Daoy (cell line): ENCODE data around the gene ZBTB7C. TPM values are rescaled to one million over a fixed set of nuclear protein-coding genes. Genes with fewer than 3 reads are reported as not detected.

Experiments used
- DNase-seq: peaks from one replicate; pipeline ENCODE4 v3.0.0-alpha.2; 2015; ENCODE audit warnings: low read depth
- total RNA-seq: library from RNA; depleted of rRNA; stranded (reverse); fragments of >200 nt; shearing (Covaris generic); gene quantifications from 2 replicates; pipeline ENCODE4 v1.2.3, GENCODE V29; 2014

Gene ZBTB7C
- total RNA-seq, 1 experiment from 2014 or later: 0.29 TPM

DNA sequence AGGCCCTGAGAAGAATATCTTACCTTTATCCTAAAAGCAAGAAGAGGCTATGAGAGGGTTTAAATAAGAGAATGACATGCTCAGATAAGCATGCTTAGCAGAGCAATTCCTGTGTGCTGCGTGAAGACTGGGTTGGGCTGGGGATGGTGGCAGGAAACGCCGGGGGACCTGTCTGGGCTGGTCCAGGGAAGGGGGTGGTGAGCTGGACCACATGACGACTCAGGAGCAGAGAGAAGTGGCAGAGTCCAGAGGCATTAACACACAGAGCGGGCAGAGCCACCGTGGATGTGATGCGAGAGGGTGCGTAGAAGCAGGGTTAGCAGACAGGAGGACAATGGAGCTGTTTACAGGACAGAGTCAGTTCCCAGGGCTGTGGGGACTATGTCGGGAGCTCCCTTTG lies 84.5 kb downstream of the ZBTB7C start:
- DNase-seq: no peak

DNA sequence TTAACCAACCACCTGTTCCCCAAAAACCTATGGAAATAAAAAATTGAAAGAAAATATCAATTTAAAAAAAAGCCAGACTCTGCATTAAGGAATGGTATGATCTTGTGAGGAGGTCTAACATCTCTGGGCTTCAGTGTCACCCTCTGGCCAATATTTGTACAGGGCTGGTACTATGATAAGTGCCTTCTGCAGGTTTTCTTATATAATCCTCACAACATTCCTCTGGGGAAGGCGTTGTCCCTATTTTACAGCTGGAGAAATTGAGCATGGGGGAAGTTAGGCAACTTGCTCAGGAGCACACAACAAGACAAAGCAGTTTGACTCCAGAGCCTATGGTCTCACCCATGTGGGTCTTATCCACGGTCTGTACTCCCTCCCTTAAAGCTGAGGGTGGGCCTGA lies 86.0 kb downstream of the ZBTB7C start:
- DNase-seq: no peak

DNA sequence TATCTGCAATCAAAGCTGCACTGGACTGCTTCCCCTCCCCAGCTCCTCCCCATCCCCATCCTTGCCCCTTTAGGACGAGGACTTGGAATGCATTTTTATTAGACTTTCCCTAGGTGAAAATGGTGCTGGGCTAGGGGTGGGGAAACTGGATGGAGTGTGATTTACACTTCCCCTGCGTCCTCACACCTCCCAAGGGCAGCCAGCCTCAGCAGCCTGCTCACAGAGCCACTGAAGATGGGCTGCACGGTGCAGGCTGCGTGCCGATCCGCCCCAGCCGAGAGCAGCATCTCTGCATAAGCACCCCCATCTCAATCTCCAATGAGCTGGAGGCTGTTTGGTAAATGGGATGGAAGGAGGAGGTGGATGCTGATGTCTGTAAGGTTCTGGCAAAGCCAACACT lies 87.6 kb downstream of the ZBTB7C start:
- no peak for DNase-seq

DNA sequence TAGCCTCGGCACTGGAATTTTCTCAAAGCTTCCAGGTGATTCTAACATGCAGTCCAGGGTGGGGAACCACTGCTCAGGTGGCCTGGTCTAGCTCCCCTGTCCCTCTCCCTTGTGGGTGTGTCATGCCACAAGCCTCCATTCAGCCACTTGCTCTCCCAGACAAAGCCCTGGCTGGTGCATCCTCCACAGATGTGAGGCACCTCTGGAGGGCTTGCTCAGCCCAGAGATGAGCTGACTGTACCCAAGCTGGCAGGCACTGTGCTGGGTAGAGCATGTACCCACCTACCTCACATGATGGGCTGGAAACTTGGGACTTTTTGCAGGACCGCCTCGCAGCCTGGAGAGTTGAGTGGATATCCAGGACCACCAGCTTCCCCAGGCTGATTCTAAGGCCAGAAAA lies 88.1 kb downstream of the ZBTB7C start:
- no peak for DNase-seq

DNA sequence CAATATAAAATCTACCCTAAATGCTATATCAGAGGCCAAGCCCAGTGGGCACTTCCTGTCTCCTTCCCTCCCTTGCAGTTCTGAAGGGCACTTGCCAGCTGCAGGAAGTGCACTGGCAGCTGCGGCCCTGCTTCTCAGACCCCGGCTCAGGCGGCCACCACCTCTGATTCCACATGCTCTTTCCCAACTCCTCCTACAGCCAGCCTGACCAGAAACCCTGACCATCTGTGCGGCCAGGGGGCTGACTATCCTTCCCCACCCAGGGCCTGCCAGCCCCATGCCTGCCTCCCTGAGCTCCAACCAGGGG lies 88.6 kb downstream of the ZBTB7C start:
- peak; percentile 37 for DNase-seq

DNA sequence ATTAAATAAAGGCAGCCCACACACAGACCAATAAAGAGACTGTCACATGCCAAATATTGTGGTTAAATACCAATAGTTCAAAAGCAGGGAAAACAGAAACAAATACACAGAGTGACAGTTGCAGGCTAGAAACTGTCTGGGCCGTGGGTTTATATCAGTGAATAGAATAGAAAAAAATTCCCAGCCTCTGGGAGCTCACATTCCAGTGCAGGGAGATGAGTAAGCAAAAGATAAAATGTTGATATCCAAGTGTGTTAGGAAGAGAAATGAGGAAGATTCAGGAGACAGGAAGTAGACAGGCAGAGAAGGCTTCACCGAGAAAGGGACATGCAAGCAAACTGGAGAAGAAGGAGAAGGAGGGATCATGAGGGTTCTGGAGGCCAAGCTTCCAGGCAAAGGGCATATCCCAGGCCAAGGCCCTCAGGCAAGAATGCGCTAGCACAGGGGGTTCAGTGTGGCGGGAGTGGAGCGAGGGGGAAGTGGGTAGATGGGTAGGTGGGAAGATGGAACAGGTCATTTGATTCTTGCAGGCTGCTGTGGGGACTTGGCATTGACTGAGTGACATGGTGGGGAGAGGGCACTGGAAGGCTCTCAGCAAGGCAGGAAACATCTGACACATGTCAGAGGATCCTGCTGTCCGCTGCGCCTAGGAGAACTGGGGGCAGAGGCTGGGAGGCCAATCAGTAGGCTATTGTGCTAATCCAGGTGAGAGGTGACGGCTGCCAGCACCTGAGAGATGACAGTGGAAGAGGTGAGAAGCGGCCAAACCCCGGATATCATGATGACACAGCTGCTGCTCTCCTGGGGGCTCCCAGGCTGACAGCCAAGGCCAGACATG lies 89.2 kb downstream of the ZBTB7C start:
- DNase-seq: peak; percentile 19

DNA sequence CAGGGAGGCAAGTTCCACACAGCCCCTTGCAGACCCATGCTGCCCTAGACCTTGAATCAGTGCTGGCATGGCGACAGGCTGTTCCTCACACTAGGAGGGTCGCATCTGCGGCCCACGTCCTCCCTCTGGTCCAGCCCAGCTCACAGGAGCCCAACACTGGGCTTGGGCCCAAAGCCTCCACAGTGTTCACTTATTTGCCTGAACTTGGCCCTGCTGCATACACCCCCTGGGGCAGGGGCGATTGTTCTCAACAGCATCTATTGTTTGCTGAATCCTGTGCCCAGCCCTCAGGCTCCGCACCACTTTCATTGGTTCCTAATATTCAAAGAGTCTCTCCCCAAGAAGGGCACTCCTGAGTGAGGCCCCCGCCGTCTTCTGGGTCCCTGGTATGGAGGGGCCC lies 90.7 kb downstream of the ZBTB7C start:
- no peak for DNase-seq

DNA sequence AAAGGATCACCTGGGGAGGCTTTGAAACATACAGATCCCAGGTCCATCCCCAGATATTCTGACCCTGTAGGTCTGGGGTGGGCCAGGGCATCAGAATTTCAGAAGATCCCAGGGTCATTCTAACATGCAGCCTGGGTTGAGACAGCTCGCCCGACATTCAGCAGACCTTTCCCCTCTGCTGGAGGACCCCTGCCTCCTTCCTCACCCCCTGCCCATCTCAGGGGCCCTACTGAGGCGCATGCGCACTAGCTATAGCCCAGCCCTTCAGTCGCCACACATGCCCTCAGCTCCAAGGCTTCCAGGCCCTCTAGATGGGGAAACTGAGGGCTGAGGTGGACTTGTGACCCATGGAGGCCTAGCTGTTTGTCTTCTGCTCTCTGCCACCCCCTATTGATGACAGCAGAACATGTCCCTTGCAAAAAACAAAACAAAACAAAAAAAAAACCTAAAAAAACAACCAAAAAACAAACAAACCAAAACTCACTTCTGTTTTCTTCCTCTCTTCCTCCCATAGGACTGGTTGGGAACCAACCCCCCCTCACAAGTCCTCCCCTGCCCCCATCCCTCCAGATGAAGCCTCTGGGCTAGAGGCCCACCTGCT lies 91.3 kb downstream of the ZBTB7C start:
- no peak for DNase-seq

DNA sequence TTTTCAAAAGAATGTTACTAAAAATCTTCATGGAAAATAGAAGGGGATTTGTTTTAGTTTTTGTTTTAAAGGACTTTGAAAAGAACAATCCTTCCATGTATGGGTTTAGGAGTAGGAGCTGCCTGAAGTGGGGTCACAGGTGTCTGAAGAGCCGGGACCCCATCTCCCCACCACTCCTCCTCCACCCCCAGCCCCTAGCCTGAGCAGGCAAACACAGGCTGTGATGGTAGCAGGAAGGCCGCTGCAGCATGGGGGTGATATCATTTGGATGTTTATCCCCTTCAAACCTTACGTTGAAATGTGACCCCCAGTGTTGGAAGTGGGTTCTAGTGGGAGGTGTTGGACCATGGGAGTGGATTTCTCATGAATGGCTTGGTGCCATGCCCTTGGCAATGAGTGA lies 93.0 kb downstream of the ZBTB7C start:
- DNase-seq: no peak

DNA sequence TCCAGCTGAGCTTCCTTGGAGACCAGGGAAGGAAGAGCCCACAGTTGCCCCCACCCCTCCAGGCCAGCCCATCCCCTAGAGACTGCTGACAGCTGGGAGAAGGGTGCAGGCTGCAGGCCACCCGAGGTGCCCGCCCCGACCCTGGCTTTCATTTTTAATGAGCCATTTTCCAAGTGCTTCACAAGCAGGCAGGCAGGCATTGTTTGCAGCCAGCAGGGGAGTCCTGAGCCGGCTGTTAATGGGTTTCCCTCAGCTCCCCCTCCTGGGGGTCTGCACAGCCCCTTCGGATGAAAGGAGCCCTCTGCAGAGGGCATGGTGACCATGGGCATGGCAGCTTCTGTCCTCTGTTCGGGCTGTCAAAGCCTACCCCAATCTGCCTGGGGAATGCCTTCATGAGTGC lies 94.5 kb downstream of the ZBTB7C start:
- DNase-seq: no peak

DNA sequence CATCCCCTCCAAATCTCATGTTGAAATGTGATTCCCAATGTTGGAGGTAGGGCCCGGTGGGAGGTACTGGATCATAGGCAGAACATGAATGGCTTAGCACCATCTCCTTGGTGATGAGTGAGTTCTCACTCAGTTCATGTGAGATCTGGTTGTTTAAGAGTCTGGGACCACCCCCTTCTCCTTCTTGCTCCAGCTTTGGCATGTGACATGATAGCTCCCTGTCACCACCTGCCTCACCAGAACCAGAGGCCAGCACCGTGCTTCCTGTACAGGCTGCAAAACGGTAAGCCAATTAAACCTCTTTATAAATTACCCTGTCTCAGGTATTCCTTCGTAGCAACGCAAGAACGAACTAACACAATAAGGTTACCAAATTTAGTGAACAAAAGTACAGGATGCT lies 95.4 kb downstream of the ZBTB7C start:
- DNase-seq: no peak

DNA sequence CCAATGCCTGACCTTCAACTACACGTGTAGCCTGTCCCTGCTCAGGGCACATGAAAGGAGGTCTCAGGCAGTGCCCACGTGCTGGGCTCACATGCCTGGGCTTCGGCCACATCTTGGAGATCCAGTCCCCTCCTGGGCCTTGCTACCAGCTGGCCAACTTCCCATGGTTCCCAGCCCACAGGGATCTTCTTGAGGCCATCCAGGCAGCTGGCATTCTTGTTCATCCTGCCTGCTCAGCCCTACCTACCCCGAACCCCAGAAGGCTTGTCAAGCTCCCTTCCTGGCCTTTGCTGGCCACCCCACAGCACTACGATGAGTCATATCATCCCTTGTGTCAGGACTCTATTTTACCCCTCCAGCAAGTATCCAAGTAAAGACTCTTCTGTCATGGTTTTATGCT lies 97.1 kb downstream of the ZBTB7C start:
- DNase-seq: no peak

DNA sequence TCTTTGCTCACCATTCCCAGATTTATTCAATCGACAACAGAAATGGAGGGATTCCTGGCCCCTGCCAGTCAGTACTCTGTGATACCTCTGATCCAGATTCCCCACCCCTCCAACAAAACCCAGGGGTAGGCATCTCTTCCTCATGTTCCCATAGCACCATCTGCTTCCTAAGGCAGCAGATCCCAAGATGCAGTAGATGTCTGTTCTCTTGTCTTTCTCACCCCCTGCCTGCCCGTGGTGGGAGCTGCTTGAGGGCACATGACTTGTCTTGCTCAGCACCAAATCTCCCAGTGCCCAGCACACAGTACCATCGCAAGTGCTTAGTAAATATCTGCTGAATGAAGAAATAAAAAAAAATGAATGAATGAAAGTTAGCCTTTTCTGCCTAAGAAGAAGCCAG lies 98.2 kb downstream of the ZBTB7C start:
- no peak for DNase-seq

DNA sequence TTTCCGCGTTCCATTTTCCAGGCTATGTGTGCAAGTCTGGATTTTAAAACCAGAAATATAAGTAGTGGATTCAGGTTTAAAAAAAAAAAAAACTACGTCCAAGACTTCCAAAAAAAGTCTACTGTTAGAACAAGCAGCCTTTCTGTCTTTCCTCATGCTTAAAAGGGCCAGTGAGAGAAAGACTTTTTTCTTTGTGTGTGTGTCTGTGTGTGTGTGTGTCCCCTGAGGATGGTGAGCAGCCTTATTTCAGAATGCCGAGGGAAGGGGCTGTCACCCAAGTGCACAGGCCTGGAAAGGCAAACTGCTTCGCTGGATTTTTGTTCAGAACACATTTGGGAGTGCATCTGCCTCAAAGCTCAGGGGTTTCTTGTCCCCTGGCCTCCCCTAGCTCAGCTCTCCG lies 98.8 kb downstream of the ZBTB7C start:
- no peak for DNase-seq

DNA sequence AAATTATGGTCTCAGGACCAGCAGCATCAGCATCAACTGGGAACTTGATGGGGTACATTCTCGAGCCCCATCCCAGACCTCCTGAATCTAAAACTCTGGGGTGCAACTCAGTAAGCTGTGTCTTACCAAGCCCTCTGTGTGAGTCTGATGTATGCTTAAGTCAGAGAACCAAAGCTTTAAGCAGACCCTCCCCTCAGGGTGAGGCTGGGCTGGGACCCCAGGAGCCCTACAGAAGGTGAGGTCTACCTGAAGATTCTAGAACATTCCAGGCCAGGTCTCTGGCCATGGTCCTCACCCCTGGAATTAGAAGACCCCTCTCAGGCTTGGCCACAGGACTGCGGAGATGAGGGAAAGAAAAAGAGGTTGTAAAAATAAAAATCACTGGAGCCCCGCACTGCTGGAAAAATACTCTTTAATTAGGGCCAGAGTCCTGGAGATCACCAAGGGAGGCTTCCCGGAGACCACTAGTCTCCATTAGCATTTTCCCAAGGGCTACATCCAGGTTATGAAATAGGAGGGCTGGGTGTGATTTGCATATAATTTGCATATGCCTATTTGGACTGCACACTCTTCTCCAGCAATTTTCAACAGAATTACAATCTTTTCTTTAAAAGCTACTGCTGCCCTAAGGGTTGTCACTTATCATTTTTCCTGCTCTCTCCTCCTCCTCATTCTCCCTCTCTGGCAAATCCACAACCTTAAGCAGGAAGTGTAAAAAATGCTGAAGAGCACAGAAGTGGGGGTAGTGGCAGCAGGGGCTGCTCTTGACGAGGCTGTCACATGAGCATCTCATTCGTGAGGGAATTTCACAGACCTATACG lies 100.2 kb downstream of the ZBTB7C start:
- no peak for DNase-seq

DNA sequence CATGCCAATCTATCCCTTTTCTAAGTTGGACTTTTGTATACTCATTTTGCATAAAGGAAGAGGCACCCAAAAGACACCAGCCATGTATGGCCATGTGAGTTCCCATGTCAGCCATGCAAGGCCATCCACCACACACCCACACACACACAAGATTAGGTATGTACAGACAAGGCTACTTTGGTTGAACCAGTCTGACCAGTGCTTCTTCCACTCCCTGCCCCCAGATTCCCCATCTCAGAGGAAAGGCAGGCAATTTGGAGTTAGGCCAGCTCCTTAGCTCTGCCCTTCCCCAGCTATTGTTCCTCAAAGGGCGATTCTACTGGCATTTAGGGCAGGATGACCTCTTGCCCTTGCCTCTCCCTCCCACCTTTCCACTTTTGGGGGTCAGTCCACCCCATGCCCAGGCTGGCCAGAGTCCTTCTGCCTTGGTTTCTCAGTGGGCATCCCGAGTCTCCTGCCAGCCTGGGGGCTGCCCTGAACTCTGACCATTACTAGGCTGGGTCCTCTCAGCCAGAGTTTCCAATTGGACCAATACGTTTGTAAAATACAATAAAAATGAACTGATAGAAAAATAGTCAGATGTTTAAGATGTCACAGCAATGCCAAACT lies 101.1 kb downstream of the ZBTB7C start:
- DNase-seq: no peak

DNA sequence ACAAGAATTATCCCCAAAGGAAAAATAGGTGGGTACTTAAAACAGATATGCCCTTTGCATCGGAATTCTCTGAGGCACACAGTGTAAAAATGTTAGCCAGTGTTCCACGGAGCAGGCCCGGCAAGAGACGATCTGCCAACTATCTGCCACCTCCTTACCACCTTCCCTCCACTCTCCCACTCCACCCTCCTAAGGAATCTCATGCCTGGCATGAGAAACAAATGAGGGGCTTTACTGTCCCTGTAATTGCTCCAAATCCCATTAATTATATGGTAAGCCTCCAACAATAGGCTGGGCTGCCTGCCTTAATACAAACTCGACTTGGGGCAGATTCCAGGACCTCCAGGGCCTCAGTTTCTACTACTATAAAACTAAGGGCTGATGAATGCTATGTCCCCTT lies 102.3 kb downstream of the ZBTB7C start:
- no peak for DNase-seq

DNA sequence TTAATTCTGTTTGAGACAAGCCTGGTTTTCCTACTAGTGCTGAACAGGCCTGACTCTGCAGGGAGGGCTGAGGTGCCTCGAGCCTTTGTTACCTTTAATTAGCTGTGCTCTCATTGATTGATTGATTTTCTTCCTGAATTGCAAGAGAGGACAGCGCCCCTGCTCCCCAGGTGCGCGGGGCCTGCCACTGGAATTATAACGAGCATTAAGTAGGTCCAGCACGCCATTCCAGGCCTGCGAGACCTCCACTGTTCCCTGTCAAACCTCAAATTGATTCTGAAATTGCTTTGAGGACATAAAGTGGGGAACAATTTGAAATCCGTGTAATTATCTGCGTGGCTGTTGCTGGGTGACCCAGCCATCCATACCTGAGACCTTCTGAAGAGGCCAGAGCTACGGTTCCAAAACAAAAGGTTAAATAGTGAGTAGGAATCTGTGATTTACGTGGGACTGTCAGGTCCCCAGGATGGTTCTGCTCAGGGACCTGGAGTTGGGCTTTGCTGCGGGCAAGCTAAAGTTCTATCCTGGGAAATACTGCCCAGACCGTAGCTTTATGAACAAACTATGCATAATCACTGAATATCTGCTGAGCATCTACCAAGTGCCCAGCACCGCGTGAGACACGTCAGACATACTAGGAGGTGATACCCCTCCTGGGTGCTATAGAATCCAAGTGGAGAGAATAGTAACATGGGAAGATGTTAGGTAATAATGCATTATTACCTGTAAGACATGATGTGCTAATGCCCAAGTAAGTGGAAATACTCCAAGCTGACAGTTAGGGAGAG lies 104.1 kb downstream of the ZBTB7C start:
- DNase-seq: no peak

DNA sequence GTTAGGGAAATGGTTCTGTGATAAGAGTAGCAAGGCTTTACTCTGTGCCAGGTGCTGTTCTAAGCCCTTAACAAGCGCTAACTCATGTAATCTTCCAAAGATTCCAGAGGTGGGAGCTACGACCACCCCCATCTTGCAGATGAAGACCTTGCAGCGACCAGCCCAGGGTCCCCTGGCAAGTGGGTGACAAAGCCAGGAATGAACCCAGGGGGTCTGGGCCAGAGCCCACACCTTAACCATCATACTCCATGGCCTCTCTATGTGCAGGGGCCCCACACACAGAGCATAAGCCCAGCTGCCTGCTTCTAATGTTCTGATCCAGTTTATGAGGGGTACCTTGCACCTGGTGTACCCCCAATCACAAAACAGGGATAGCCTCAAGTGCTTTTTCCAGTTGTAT lies 105.3 kb downstream of the ZBTB7C start:
- no peak for DNase-seq

DNA sequence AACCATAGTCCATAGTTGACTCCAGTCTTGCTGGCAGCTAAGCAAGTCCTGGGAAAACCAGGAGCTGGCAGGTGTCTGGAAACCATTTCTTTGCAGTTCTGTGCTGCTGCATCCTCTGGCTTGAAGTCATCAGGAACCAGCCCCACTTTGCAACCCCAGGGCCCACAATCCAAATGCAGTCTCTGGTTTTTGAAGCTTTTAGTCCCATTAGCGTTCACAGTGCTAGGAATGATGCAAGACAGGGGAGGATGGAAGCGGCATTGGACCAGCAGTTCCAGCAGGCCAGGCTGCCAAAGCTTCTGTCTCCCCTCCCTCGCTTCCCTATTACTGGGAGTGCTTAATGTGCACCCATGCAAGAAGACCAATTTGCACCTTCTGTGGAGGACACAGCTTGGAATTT lies 106.4 kb downstream of the ZBTB7C start:
- DNase-seq: no peak

DNA sequence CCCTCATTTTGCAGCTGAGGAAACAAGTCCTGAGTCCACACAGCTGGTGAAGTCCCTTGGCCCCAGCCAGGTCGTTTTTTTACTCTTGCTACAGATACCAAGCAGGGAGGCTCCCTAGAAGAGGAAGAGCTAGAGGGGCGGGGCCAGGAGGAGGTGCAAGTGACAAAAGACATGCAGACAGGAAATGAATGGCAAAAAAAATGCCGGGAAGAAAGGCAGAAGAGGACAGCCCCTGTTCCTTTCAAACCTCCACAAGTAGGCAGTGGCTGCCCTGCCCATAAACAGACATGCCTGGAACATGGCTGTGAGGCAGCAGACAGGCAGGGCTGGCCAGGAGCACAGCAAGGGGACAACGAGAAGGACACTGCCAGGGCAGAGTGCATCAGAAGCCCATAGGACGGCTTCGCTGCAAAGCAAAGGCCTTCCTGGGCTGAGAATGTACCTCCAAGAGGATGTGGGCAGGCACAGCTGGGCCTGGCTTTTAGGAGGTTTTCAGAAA lies 108.7 kb downstream of the ZBTB7C start:
- peak; percentile 21 for DNase-seq

DNA sequence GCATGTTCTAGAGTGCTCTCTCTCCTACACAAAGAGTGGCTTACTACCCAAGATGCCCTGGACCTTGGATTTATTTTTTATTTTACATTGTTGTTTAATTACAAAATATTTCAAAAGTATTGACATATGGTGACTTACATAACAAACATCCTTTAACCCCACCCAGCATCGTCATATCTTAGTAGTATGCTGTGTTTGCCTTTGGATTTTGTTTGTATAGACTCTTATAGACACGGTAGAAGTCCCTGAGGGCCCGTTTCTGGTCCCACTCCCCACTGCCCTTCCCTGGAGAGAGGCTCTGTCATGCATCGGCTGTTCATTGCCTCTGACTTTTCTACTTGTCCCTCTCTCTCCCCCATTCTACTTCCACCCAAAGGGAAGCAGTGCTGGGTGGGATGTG lies 112.0 kb downstream of the ZBTB7C start:
- DNase-seq: no peak
